KMS-11 (cell line): ENCODE data around the gene GET4.

Experiments
- H2AFZ ChIP-seq: fragments of 200-600 bp; sonication (generic); 2 replicates; pipeline ENCODE4 v1.6.1; 2016; ENCODE audit warnings: antibody characterized with exemption, mixed run types, low read depth
- H3K27ac ChIP-seq: fragments of 200-600 bp; sonication (generic); 2 replicates; pipeline ENCODE4 v1.6.1; 2016; ENCODE audit warnings: mild to moderate bottlenecking, mixed run types
- H3K27me3 ChIP-seq: fragments of 200-600 bp; sonication (generic); 2 replicates; pipeline ENCODE4 v1.6.1; 2017; ENCODE audit warnings: mild to moderate bottlenecking, low read depth, mixed run types, moderate library complexity; ENCODE audit not compliant: insufficient read depth
- H3K36me3 ChIP-seq: fragments of 200-600 bp; sonication (generic); 2 replicates; pipeline ENCODE4 v1.6.1; 2017; ENCODE audit warnings: mild to moderate bottlenecking, mixed run types; ENCODE audit not compliant: insufficient read depth
- H3K4me1 ChIP-seq: fragments of 200-600 bp; sonication (generic); 2 replicates; pipeline ENCODE4 v1.6.1; 2016; ENCODE audit warnings: mild to moderate bottlenecking, low read depth, mixed run types; ENCODE audit not compliant: poor library complexity, severe bottlenecking
- H3K4me2 ChIP-seq: fragments of 200-600 bp; sonication (generic); 2 replicates; pipeline ENCODE4 v1.7.0; 2016; ENCODE audit warnings: mild to moderate bottlenecking, mixed run types
- H3K4me3 ChIP-seq: fragments of 200-600 bp; sonication (generic); IDR thresholded peaks from 2 replicates; pipeline ENCODE4 v1.6.1; 2017; ENCODE audit warnings: low read depth, low read length, mixed read lengths; ENCODE audit not compliant: insufficient read depth
- H3K79me2 ChIP-seq: fragments of 200-600 bp; sonication (generic); 2 replicates; pipeline ENCODE4 v1.6.1; 2016; ENCODE audit warnings: low read depth, mixed run types; ENCODE audit not compliant: insufficient read depth
- H3K9ac ChIP-seq: fragments of 200-600 bp; sonication (generic); 2 replicates; pipeline ENCODE4 v1.6.1; 2016; ENCODE audit warnings: mild to moderate bottlenecking, mixed run types
- H4K20me1 ChIP-seq: fragments of 200-600 bp; sonication (generic); 2 replicates; pipeline ENCODE4 v1.6.1; 2016; ENCODE audit warnings: mild to moderate bottlenecking, mixed run types; ENCODE audit not compliant: insufficient read depth
- TF ChIP-seq, protein P1 (sequence below): fragments of 200-600 bp; sonication (generic); conservative IDR thresholded peaks from 2 replicates; pipeline ENCODE4 v1.6.1; 2017; ENCODE audit warnings: low read depth, mild to moderate bottlenecking, antibody characterized with exemption, low read length, moderate library complexity, mixed read lengths

Gene GET4

GRCh38 chr7:840001-840600, 36.3 kb upstream of the GET4 start:
- Histone ChIP-seq H3K27me3 (no peaks in the 10 kb centered on the region), H3K36me3 (no peaks in the 10 kb centered on the region), H2AFZ (no peak overlapping the region), H3K4me3 (no peak overlapping the region), H3K4me1 (no peaks in the 10 kb centered on the region), H4K20me1 (no peaks in the 10 kb centered on the region), H3K9ac (no peak overlapping the region), H3K79me2 (0 out of 2 replicates have a peak, but pooled peaks cover 4% of the 10 kb centered on the region), H3K27ac (no peak overlapping the region), H3K4me2 (no peak overlapping the region)
- TF ChIP-seq, protein P1, sequence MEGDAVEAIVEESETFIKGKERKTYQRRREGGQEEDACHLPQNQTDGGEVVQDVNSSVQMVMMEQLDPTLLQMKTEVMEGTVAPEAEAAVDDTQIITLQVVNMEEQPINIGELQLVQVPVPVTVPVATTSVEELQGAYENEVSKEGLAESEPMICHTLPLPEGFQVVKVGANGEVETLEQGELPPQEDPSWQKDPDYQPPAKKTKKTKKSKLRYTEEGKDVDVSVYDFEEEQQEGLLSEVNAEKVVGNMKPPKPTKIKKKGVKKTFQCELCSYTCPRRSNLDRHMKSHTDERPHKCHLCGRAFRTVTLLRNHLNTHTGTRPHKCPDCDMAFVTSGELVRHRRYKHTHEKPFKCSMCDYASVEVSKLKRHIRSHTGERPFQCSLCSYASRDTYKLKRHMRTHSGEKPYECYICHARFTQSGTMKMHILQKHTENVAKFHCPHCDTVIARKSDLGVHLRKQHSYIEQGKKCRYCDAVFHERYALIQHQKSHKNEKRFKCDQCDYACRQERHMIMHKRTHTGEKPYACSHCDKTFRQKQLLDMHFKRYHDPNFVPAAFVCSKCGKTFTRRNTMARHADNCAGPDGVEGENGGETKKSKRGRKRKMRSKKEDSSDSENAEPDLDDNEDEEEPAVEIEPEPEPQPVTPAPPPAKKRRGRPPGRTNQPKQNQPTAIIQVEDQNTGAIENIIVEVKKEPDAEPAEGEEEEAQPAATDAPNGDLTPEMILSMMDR: no peak

DNA sequence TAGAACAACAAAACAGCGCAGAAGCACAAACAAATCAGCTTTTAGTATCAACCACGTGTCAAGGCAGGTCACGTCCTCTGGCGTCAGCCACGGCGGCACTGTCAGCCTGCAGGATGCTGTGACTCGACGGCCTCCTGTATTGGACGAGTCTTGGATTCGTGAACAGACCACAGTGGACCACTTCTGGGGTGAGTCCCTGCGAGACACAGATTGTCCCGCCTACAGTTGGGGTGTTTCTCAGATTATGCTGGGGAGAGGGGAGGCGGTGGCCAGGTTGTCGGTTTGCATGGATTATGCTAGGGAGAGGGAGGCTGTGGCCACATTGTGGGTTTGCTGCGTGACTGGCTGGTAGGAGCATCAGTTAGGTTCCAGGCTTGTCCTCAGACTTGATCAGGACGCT, 34.4 kb upstream of the GET4 start:
- Histone ChIP-seq H3K27me3 (no peaks in the 10 kb centered on the region), H4K20me1 (no peaks in the 10 kb centered on the region), H3K27ac (no peak overlapping the region), H3K9ac (no peak overlapping the region), H3K36me3 (no peaks in the 10 kb centered on the region), H2AFZ (no peak overlapping the region), H3K4me3 (no peak overlapping the region), H3K4me2 (no peak overlapping the region), H3K4me1 (no peaks in the 10 kb centered on the region), H3K79me2 (no peaks in the 10 kb centered on the region)
- TF ChIP-seq, protein P1: no peak

DNA sequence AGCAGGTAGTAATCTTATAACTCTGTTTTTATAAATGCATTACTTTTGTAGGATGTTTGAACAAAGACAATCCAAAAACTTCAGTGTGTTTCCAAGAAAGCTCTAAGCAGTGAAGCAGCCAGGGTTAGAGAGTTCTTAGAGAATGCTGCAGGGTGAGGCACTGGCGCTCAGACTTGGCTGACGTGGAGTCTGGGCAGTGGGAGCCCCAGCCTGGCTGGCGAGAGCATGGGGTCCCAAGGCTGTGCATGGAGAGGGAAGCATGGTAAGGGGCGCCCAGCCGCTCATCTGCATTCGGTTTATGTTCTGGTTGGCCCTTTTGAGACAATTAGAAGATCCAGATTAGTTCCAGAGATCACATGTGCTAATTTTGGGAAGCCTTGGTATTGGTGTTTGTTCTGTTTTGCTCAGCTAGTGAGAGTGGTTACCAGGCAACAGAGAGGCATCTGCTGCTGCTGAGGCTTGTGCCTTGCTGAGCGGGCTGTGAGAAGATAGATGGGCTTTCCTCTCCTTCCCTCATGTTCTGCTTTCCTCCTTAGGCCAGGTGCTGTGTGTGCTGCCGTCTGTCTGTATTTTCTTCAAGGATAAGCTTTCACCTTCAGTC, 33.8 kb upstream of the GET4 start:
- TF ChIP-seq, protein P1: no peak
- H4K20me1 ChIP-seq: no peaks in the 10 kb centered on the region
- no peak overlapping the region for H3K4me2 ChIP-seq
- H3K27me3 ChIP-seq: no peaks in the 10 kb centered on the region
- H3K36me3 ChIP-seq: no peaks in the 10 kb centered on the region
- H3K4me3 ChIP-seq: no peak overlapping the region
- H2AFZ ChIP-seq: no peak overlapping the region
- no peak overlapping the region for H3K9ac ChIP-seq
- no peak overlapping the region for H3K27ac ChIP-seq
- H3K4me1 ChIP-seq: no peaks in the 10 kb centered on the region
- no peaks in the 10 kb centered on the region for H3K79me2 ChIP-seq

DNA sequence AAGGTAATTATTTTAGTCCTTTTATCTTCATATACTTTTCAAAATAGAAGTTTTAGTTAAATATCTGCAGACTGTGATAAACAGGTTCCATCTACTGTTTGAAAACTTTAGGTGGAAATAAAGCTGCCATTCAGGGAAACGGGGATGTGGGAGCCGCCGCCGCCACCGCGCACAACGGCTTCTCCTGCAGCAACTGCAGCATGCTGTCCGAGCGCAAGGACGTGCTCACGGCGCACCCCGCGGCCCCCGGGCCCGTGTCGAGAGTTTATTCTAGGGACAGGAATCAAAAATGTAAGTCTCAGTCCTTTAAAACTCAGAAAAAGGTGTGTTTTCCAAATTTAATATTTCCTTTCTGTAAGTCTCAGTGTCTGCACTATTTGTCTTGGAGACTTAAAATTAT, 33.1 kb upstream of the GET4 start:
- Histone ChIP-seq H4K20me1 (no peaks in the 10 kb centered on the region), H3K4me2 (no peak overlapping the region), H2AFZ (no peak overlapping the region), H3K36me3 (no peaks in the 10 kb centered on the region), H3K9ac (no peak overlapping the region), H3K79me2 (no peaks in the 10 kb centered on the region), H3K4me1 (no peaks in the 10 kb centered on the region), H3K27ac (no peak overlapping the region), H3K4me3 (no peak overlapping the region), H3K27me3 (no peaks in the 10 kb centered on the region)
- TF ChIP-seq, protein P1: no peak
